Panc1 (cell line): Measurements from ENCODE around the gene RPRD2.

Experiments used
- CTCF ChIP-seq: fragments of 450-650 bp; IDR thresholded peaks from 2 replicates; pipeline ENCODE4 v1.5.1; 2017; ENCODE audit warnings: mild to moderate bottlenecking
- POLR2AphosphoS5 ChIP-seq: IDR thresholded peaks from 2 replicates; pipeline ENCODE4 v1.6.1; 2012; ENCODE audit warnings: mild to moderate bottlenecking, low read depth, low read length, moderate library complexity
- REST ChIP-seq, 2 experiments: IDR thresholded peaks; 2 replicates each; pipeline ENCODE4 v1.6.1; 2011 to 2012; ENCODE audit warnings: low read depth in 2 of 2, control low read depth in 1 of 2, low read length in 1 of 2, mild to moderate bottlenecking in 1 of 2, moderate library complexity in 1 of 2; ENCODE audit not compliant: insufficient read depth in 1 of 2
- SIN3A ChIP-seq: IDR thresholded peaks from 2 replicates; pipeline ENCODE4 v1.6.1; 2012; ENCODE audit warnings: low read depth, mild to moderate bottlenecking, low read length, moderate library complexity, borderline replicate concordance; ENCODE audit not compliant: insufficient read depth
- TCF7L2 ChIP-seq: IDR thresholded peaks from 2 replicates; pipeline ENCODE4 v1.6.1; 2011; ENCODE audit warnings: mild to moderate bottlenecking, low read depth, low read length, inconsistent platforms

GRCh38 chr1:150513351-150513791 is 149.4 kb downstream of the RPRD2 start:
- TF ChIP-seq REST (IDR thresholded peaks at IDR 0.05; ENCODE audit: insufficient read depth in 1 of 2, low read depth in 2 of 2, low read length in 1 of 2), result no peak
- TF ChIP-seq CTCF, result no peak
- no peak for TF ChIP-seq SIN3A
- TF ChIP-seq POLR2AphosphoS5, result no peak
- no peak for TF ChIP-seq TCF7L2
